Midbrain (tissue), 1 donor: ENCODE results near the gene LRRC4C.
"Not testable (repeated sequence)": the region's sequence is repeated elsewhere in the genome, so short reads cannot be mapped to it uniquely, and the experiment has no call there.

Experiments
- DNase-seq: peaks from one replicate; lab custom pipeline; 2025; lab: John Stamatoyannopoulos, UW

The LRRC4C gene

GRCh38 chr11:40170078-40170477 is 1289.4 kb downstream of the LRRC4C start:
- DNase-seq: no peak

- DNase-seq: no peak
Observed at GRCh38 chr11:40168414-40168813, 1291.0 kb downstream of the LRRC4C start.

- not testable (repeated sequence) for DNase-seq
Observed at GRCh38 chr11:40167805-40168204, 1291.6 kb downstream of the LRRC4C start.

GRCh38 chr11:40166892-40167291 is 1292.6 kb downstream of the LRRC4C start:
- DNase-seq: no peak

GRCh38 chr11:40162901-40163883 is 1296.3 kb downstream of the LRRC4C start:
- DNase-seq: no peak

DNA sequence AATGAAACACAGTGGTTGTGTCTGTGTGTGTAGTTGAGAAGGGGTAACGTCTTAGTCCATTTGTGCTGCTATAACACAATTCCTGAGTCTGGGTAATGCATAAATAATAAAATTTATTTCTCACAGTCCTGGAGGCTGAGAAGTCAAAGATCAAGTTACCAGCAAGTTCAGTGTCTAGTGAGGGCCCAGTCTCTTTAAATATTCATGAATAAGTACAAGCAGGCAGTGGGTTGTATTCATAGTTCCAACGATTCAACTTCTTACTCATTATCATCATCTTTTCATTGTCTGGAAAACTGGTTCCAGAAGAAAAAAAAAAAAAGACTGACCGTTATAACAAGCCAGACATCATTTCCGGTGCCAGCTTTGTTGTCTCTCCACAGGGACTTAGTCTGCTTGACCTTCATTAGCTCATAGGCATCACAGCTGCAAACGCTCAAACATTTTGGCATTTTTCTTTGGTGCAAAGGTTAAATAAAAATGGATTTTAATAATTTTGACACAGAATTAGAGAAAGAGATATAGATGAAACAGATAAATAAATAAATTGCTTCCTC is 1297.5 kb downstream of the LRRC4C start:
- DNase-seq: no peak

- no peak for DNase-seq
Observed at GRCh38 chr11:40160418-40160817, 1299.0 kb downstream of the LRRC4C start.

GRCh38 chr11:40149721-40150120 is 1309.7 kb downstream of the LRRC4C start:
- no peak for DNase-seq

DNA sequence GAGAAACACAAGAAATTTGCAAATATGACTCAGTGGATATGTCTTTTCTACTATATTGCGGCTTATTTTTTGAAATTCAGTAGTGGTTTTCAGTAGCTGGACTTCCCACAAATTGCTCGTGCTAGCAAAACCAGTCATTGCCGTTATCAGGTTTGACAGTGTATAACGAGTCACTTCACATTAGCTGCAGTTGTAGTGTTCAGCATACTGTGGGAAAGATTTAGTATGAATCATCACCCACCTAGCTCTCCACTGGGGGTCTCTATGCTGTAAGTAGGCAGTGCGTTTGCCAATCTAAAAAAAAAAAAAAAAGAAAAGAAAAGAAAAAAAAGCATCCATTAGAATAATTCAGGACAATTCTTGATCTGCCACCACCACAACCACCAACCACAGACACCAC is 1318.9 kb downstream of the LRRC4C start:
- DNase-seq: no peak

- no peak for DNase-seq
Observed at GRCh38 chr11:40139536-40139935, 1319.9 kb downstream of the LRRC4C start.

DNA sequence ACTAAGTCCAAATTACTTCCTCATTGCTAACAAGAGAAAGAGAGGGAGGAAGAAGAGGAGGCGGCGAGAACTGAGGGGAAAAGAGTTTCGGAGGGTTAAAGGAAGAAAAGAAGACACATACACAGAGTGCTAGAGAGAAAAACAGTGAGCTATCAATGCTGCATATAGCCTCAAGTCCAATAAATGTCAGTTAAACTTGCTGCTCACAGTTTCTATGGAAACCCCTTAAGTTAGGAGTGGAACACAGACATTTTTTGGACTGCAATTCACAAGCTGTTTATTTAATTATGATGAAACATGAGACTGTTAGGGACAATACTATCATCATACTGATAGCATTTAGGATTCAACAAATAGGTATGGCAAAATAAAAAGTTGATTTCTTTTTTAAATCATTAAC is 1320.4 kb downstream of the LRRC4C start:
- DNase-seq: no peak

DNA sequence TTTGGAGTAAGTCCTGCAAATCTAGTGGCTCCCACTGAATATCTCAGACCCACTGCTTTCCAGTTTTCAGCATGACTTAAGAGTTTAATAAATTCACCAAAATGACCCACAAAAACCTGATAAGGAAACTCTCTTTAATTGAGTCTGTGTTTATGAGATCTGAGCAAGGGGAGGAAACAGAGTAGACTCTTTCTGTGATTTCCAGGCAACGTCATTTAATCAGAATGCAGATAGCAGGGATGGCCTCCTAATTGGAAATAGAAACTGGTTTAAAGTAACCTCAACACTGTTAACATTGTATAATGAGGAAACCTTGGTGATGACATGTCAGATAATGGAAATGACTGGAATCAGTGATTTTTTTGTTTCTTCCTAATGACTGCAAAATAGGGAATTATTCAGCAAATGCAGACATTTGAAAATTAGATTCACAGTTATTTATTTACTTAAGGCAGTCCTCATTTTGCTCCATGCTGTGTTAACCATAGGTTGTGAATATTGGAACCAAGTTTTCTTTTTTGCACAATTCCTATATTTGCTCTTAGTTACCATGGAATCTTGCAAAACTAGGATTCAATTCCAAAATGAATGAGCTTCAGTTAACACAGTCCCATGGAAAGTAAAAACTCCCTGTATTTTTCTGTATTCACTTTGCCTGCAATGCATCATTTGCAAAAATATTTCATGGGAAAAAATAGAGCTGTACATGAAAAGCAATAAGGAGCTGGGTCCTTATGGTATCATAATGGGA is 1324.5 kb downstream of the LRRC4C start:
- DNase-seq: no peak

- no peak for DNase-seq
Observed at GRCh38 chr11:40133498-40133897, 1326.0 kb downstream of the LRRC4C start.

DNA sequence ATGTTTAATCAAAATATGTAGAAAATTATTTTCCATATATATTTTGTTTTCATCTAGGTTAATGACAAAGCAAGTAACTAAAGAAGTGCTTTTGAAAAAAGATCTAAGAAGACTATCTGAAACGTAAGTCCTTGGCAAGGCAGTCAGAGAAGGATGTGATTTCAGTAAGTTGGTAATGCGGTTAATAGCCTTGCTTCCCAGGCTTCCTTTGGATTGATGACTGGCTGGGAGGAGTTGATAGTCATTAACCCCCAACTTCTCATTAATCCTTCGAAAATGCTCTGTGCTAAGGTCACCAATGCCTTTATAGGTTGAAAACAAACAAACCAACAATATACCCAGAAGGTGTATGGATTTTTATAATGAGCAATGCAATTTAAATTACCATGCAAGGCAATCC is 1326.5 kb downstream of the LRRC4C start:
- no peak for DNase-seq

- peak; percentile 67 for DNase-seq
Observed at GRCh38 chr11:40130427-40130826, 1329.0 kb downstream of the LRRC4C start.

DNA sequence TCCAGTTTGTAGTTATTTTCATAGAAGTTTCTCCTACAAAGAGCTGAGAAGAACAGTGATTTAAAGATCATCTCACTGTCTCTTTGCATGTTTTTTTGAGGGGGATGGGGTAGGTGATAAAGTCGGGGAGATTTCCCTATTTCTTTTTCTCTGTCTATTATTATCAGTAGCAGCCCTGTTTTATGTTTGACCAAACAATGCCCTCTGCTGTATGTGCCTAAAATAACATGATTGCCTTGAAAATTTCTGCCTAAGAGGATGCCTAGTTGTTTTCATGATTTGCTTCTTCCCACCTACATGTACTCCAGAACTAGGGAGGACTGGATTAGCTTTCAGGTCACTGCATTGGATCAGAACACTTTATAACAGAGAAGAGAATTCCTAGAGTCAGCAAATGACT is 1330.2 kb downstream of the LRRC4C start:
- peak; percentile 6 for DNase-seq

- DNase-seq: no peak
Observed at GRCh38 chr11:40125054-40125453, 1334.4 kb downstream of the LRRC4C start.

DNA sequence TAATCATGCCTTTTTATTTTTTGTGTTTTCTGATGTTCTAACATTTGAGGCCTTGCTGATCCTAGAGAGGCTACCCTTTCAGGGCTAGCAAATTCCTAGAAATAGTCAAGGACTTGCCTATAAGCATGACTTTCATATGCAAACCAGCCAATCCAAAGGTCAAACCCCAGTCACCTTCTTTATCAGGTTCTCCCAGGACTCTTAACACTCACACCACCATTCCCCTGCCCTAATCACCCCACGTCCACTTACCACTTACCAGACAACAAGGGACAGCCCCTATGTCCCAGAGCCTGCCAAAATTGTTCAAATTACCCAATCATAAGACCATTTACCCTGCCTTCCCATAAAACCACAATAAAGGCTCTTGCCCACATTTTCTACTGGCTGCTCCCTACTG is 1339.8 kb downstream of the LRRC4C start:
- DNase-seq: no peak

GRCh38 chr11:40118780-40119179 is 1340.7 kb downstream of the LRRC4C start:
- no peak for DNase-seq

GRCh38 chr11:40118026-40118425 is 1341.4 kb downstream of the LRRC4C start:
- no peak for DNase-seq

GRCh38 chr11:40104941-40105550 is 1354.4 kb downstream of the LRRC4C start:
- no peak for DNase-seq

- DNase-seq: no peak
Observed at GRCh38 chr11:40100781-40101180, 1358.7 kb downstream of the LRRC4C start.
